Stomach (tissue), 4 donors: ENCODE data around the gene PTX3.

Source experiments
- POLR2A ChIP-seq, 4 donors: fragments of 450-650 bp; IDR thresholded peaks; one replicate each; pipeline ENCODE4 v1.6.1; 2016; ENCODE audit warnings: antibody characterized with exemption in 4 of 4, control low read depth in 2 of 4, mild to moderate bottlenecking in 1 of 4, moderate library complexity in 1 of 4
- TF ChIP-seq, protein P1 (sequence below), 7 experiments: fragments of 450-650 bp in 4 of 7; fragments of 200-600 bp in 3 of 7; sonication (generic) in 3 of 7; IDR thresholded peaks; one replicate each; pipeline ENCODE4 v1.5.1; 2016 to 2019; ENCODE audit warnings: antibody characterized with exemption in 7 of 7, control low read depth in 2 of 7, mild to moderate bottlenecking in 1 of 7

GRCh38 chr3:157392104-157392503, 44.5 kb upstream of the PTX3 start:
- TF ChIP-seq, protein P1, sequence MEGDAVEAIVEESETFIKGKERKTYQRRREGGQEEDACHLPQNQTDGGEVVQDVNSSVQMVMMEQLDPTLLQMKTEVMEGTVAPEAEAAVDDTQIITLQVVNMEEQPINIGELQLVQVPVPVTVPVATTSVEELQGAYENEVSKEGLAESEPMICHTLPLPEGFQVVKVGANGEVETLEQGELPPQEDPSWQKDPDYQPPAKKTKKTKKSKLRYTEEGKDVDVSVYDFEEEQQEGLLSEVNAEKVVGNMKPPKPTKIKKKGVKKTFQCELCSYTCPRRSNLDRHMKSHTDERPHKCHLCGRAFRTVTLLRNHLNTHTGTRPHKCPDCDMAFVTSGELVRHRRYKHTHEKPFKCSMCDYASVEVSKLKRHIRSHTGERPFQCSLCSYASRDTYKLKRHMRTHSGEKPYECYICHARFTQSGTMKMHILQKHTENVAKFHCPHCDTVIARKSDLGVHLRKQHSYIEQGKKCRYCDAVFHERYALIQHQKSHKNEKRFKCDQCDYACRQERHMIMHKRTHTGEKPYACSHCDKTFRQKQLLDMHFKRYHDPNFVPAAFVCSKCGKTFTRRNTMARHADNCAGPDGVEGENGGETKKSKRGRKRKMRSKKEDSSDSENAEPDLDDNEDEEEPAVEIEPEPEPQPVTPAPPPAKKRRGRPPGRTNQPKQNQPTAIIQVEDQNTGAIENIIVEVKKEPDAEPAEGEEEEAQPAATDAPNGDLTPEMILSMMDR (IDR thresholded peaks at IDR 0.05): no peak
- no peak for TF ChIP-seq POLR2A (IDR thresholded peaks at IDR 0.05)
